HepG2 (cell line): ENCODE measurements around the gene ZNF860. TPM values are rescaled to one million over a fixed set of nuclear protein-coding genes. Genes with fewer than 3 reads are reported as not detected.
A peak's percentile ranks its signal among the peaks of the same experiment; 100 is the strongest.

Experiments used
- ATAC-seq: fragments of 200-7000 bp; cut with Tn5 transposase; 3 replicates; pipeline ENCODE4 v1.9.1; 2020; ENCODE audit warnings: mild to moderate bottlenecking, moderate library complexity
- BruUV-seq: library from RNA; stranded (reverse); fragments of 400-500 nt; replicated peaks from 2 replicates; lab custom pipeline; 2021; lab: Mats Ljungman, UMichigan
- CTCF ChIA-PET: fragments of 300-600 bp; formaldehyde crosslinking; extraction: SDS; loops from one replicate; lab custom pipeline; 2021; ENCODE audit warnings: low total read pairs, inconsistent platforms, low intra/inter-chr PET ratio; lab: Yijun Ruan, JAX
- POLR2A ChIA-PET: fragments of 350-600 bp; sonication (Branson Sonifier 250); formaldehyde crosslinking; loops from one replicate; lab custom pipeline; 2020; ENCODE audit warnings: antibody characterized with exemption, inconsistent platforms; lab: Yijun Ruan, JAX
- DNase-seq: peaks from one replicate; pipeline ENCODE4 v3.0.0-alpha.2; 2015; ENCODE audit warnings: low spot score
- FAIRE-seq: peaks from 3 replicates; lab custom pipeline; 2011; peaks lifted over from hg19 to GRCh38; lab: Jason Lieb, UNC
- H2AFZ ChIP-seq: one replicate; pipeline ENCODE4 v1.6.1; 2011; ENCODE audit warnings: low read length, inconsistent platforms
- H3K27ac ChIP-seq: fragments of 300-600 bp; 3 replicates; pipeline ENCODE4 v1.8.0; 2011; ENCODE audit warnings: mixed run types, mild to moderate bottlenecking, mixed read lengths, low read length, inconsistent platforms; ENCODE audit not compliant: insufficient read depth; ENCODE audit errors: extremely low read length
- H3K27me3 ChIP-seq, 2 experiments: fragments of 200-600 bp in 1 of 2; 2 replicates in 1 of 2; 3 replicates in 1 of 2; pipeline versions ENCODE4 v1.6.0 to v1.8.0; 2011; ENCODE audit warnings: low read length in 2 of 2, mild to moderate bottlenecking in 2 of 2, moderate library complexity in 2 of 2, inconsistent platforms in 1 of 2; ENCODE audit not compliant: insufficient read depth in 2 of 2, control insufficient read depth in 1 of 2
- H3K36me3 ChIP-seq, 2 experiments: fragments of 200-600 bp in 1 of 2; replicated peaks in 1 of 2; 2 replicates in 1 of 2; 3 replicates in 1 of 2; pipeline versions ENCODE4 v1.5.1 to v1.8.0; 2011; ENCODE audit warnings: low read length in 2 of 2, inconsistent platforms in 1 of 2; ENCODE audit not compliant: insufficient read depth in 2 of 2, control insufficient read depth in 1 of 2
- H3K4me1 ChIP-seq: 2 replicates; pipeline ENCODE4 v1.5.1; 2012; ENCODE audit warnings: low read length, inconsistent platforms; ENCODE audit not compliant: insufficient read depth
- H3K4me2 ChIP-seq: 2 replicates; pipeline ENCODE4 v1.6.0; 2011; ENCODE audit warnings: low read depth, low read length, inconsistent platforms
- H3K4me3 ChIP-seq, 3 experiments: fragments of 200-600 bp in 1 of 3; sonication (generic), shearing (Covaris generic) in 1 of 3; replicated peaks in 1 of 3; 2 replicates each; pipeline ENCODE4 v1.5.1; 2011 to 2016; ENCODE audit warnings: low read length in 3 of 3, inconsistent platforms in 2 of 3, low read depth in 2 of 3, mild to moderate bottlenecking in 2 of 3, control low read depth in 1 of 3, mixed read lengths in 1 of 3; ENCODE audit not compliant: insufficient read depth in 1 of 3
- H3K79me2 ChIP-seq: one replicate; pipeline ENCODE4 v1.6.1; 2011; ENCODE audit warnings: low read length, inconsistent platforms; ENCODE audit not compliant: insufficient read depth
- H3K9ac ChIP-seq: 2 replicates; pipeline ENCODE4 v1.6.0; 2011; ENCODE audit warnings: mild to moderate bottlenecking, low read depth, low read length, inconsistent platforms; ENCODE audit not compliant: insufficient read depth
- H3K9me3 ChIP-seq: 2 replicates; pipeline ENCODE4 v1.5.1; 2012; ENCODE audit warnings: mild to moderate bottlenecking, low read length
- H4K20me1 ChIP-seq: 2 replicates; pipeline ENCODE4 v1.6.0; 2011; ENCODE audit warnings: inconsistent platforms, mild to moderate bottlenecking, low read length, moderate library complexity; ENCODE audit not compliant: insufficient read depth
- CTCF ChIP-seq: sonication (generic); formaldehyde crosslinking; IDR thresholded peaks from 2 replicates; pipeline ENCODE4 v1.5.0; 2020; ENCODE audit warnings: mild to moderate bottlenecking, missing genetic modification reagents, moderate library complexity
- EED ChIP-seq: sonication (generic); formaldehyde crosslinking; IDR thresholded peaks from 2 replicates; pipeline ENCODE4 v1.5.0; 2020; ENCODE audit warnings: mild to moderate bottlenecking, missing genetic modification reagents
- FOSL1 ChIP-seq: sonication (generic); formaldehyde crosslinking; IDR thresholded peaks from 2 replicates; pipeline ENCODE4 v1.9.0; 2021; ENCODE audit warnings: missing genetic modification reagents, borderline replicate concordance
- FOXA1 ChIP-seq, 2 experiments: fragments of 450-650 bp in 1 of 2; sonication (generic) in 1 of 2; formaldehyde crosslinking in 1 of 2; IDR thresholded peaks; 2 replicates each; pipeline versions ENCODE4 v1.4.0 to v1.6.1; 2016 to 2020; ENCODE audit warnings: missing genetic modification reagents in 1 of 2
- GATAD2A ChIP-seq: IDR thresholded peaks from 2 replicates; pipeline ENCODE4 v1.6.1; 2016
- HMGXB4 ChIP-seq, 2 experiments: sonication (generic) in 1 of 2; formaldehyde crosslinking in 1 of 2; IDR thresholded peaks; 2 replicates each; pipeline versions ENCODE4 v1.4.0 to v1.6.1; 2018 to 2020; ENCODE audit warnings: missing genetic modification reagents in 2 of 2, borderline replicate concordance in 1 of 2, low read depth in 1 of 2, mild to moderate bottlenecking in 1 of 2, missing biosample characterization in 1 of 2
- MIER3 ChIP-seq: IDR thresholded peaks from 2 replicates; pipeline ENCODE4 v1.6.1; 2016; ENCODE audit warnings: missing compliant biosample characterization, borderline replicate concordance
- NFE2 ChIP-seq: sonication (generic); formaldehyde crosslinking; IDR thresholded peaks from 2 replicates; pipeline ENCODE4 v1.4.0; 2020; ENCODE audit warnings: missing genetic modification reagents
- XRCC5 ChIP-seq: fragments of 200-400 bp; formaldehyde crosslinking; optimal IDR thresholded peaks from 2 replicates; pipeline ENCODE3; 2017; ENCODE audit warnings: mild to moderate bottlenecking, low read length
- ZFX ChIP-seq: sonication (generic); formaldehyde crosslinking; IDR thresholded peaks from 2 replicates; pipeline ENCODE4 v1.4.0; 2020; ENCODE audit warnings: mild to moderate bottlenecking, low read depth, missing genetic modification reagents, moderate library complexity
- ZIK1 ChIP-seq: sonication (generic); formaldehyde crosslinking; IDR thresholded peaks from 2 replicates; pipeline ENCODE4 v1.5.0; 2020; ENCODE audit warnings: mild to moderate bottlenecking, low read depth, missing genetic modification reagents, borderline replicate concordance
- ZNF17 ChIP-seq: sonication (generic); formaldehyde crosslinking; IDR thresholded peaks from 2 replicates; pipeline ENCODE4 v1.5.0; 2020; ENCODE audit warnings: mild to moderate bottlenecking, missing genetic modification reagents
- ZNF274 ChIP-seq: sonication (generic); formaldehyde crosslinking; IDR thresholded peaks from 2 replicates; pipeline ENCODE4 v1.5.1; 2020; ENCODE audit warnings: mild to moderate bottlenecking, missing genetic modification reagents
- ZNF331 ChIP-seq: sonication (generic); formaldehyde crosslinking; IDR thresholded peaks from 2 replicates; pipeline ENCODE4 v1.4.0; 2020; ENCODE audit warnings: missing genetic modification reagents
- ZNF383 ChIP-seq: sonication (generic); formaldehyde crosslinking; IDR thresholded peaks from 2 replicates; pipeline ENCODE4 v1.4.0; 2020; ENCODE audit warnings: missing genetic modification reagents, mild to moderate bottlenecking, borderline replicate concordance
- ZNF431 ChIP-seq: sonication (generic); formaldehyde crosslinking; IDR thresholded peaks from 2 replicates; pipeline ENCODE4 v1.9.0; 2022; ENCODE audit warnings: missing genetic modification reagents, low read depth, mild to moderate bottlenecking, borderline replicate concordance
- ZNF558 ChIP-seq: sonication (generic); formaldehyde crosslinking; IDR thresholded peaks from 2 replicates; pipeline ENCODE4 v1.9.0; 2022; ENCODE audit warnings: mild to moderate bottlenecking, missing genetic modification reagents, borderline replicate concordance
- ZNF747 ChIP-seq: sonication (generic); formaldehyde crosslinking; IDR thresholded peaks from 2 replicates; pipeline ENCODE4 v1.8.1; 2023; ENCODE audit warnings: missing genetic modification reagents, mild to moderate bottlenecking, borderline replicate concordance
- ZNF768 ChIP-seq: sonication (generic); formaldehyde crosslinking; IDR thresholded peaks from 2 replicates; pipeline ENCODE4 v1.4.0; 2020; ENCODE audit warnings: missing genetic modification reagents
- ZNF776 ChIP-seq: sonication (generic); formaldehyde crosslinking; IDR thresholded peaks from 2 replicates; pipeline ENCODE4 v1.4.0; 2020; ENCODE audit warnings: mild to moderate bottlenecking, missing genetic modification reagents
- WGBS: methylation state at CpG from one replicate; pipeline ENCODE4 v1.1.6; 2017; ENCODE audit warnings: low lambda C conversion rate; 5-methylcytosine and 5-hydroxymethylcytosine counted together
- in situ Hi-C: cut with HindIII; loops from 2 replicates; pipeline ENCODE4 v1.10.0; 2017; ENCODE audit warnings: low pct_unique_long_range_greater_than_20kb; ENCODE audit not compliant: extremely low pct_ligation_motif_present
- intact Hi-C: fragments of 100-400 bp; cut with micrococcal nuclease; formaldehyde crosslinking; loops from one replicate; pipeline ENCODE4 v1.10.0; 2022; ENCODE audit not compliant: unreplicated experiment
- polyA plus RNA-seq, 8 experiments: library from polyadenylated mRNA; depleted of rRNA in 3 of 8; stranded (reverse) in 7 of 8; unstranded in 1 of 8; fragments of >200 nt; fragmentation: Illumina TruSeq in 4 of 8; extraction: Trizol in 4 of 8; gene quantifications; 2 replicates each; pipeline versions ENCODE4 v1.2.1 to v1.2.3, GENCODE V29; 2011 to 2016; ENCODE audit warnings: low read depth in 4 of 8, missing spikeins in 1 of 8, mixed read lengths in 1 of 8; ENCODE audit not compliant: insufficient read depth in 1 of 8
- total RNA-seq, 5 experiments: library from RNA; depleted of rRNA; stranded (reverse); fragments of >200 nt; fragmentation: Illumina TruSeq; extraction: Trizol; gene quantifications; 2 replicates each; pipeline ENCODE4 v1.2.3, GENCODE V29; 2016; ENCODE audit warnings: low read depth in 1 of 5

ZNF860 gene
- total and polyA plus RNA-seq, 2 of the 13 experiments (the other 11 are each of a cell fraction or from before 2014, with no cell fraction given) = 0.55 to 0.73 TPM

- Histone ChIP-seq H3K9ac (peak overlapping the region; percentile 77), H4K20me1 (no peaks in the 10 kb centered on the region), H3K79me2 (peaks cover 41% of the 10 kb centered on the region), H3K4me1 (peaks cover 54% of the 10 kb centered on the region), H3K4me2 (peak overlapping the region; percentile 83), H3K9me3 (no peaks in the 10 kb centered on the region), H3K27me3 (no peaks in the 10 kb centered on the region; a peak in 1 of 5 replicates), H3K4me3 (peak overlapping the region; percentile 84 to 92 (median 88)), H3K36me3 (0 out of 5 replicates have a peak, but pooled peaks cover 0 to 2% of the 10 kb centered on the region in 2 experiments), H3K27ac (peak overlapping the region; percentile 53), H2AFZ (peak overlapping the region; percentile 9)
- peak; percentile 90 for ATAC-seq
- DNase-seq = peak; percentile 54
- FAIRE-seq = no peak
- WGBS = 0% methylated on average over 6 of the region's 66 CpGs
- POLR2A ChIA-PET = interaction anchor here (1.0 to 1.5 kb wide), 3 partner anchors 12 to 19 kb away, joined by 3 to 6 read pairs (median 3); no protein-coding TSS in a partner anchor
- no TSS peak for BruUV-seq
- CTCF ChIA-PET = no interaction called here
- in situ Hi-C loops (no loop called here), intact Hi-C loops (loop anchor here (5.0 kb wide), 1 partner anchor 133 kb away; no protein-coding TSS in a partner anchor)
- TF ChIP-seq ZNF431 (CRISPR knock-in tag) = peak; percentile 62; the same call in 1 of the 2 replicates
- peak; percentile 21; the same call in 1 of the 2 replicates for TF ChIP-seq EED
- peak; percentile 59 for TF ChIP-seq CTCF (CRISPR knock-in tag)
- no peak for TF ChIP-seq NFE2 (CRISPR knock-in tag)
- TF ChIP-seq ZNF558 (CRISPR knock-in tag) = peak; percentile 14; the same call in 1 of the 2 replicates
- peak; percentile 95; the same call in 1 of the 2 replicates for TF ChIP-seq ZNF383
- TF ChIP-seq FOSL1 (CRISPR knock-in tag) = no peak
- 0 out of 2 replicates have a peak, but pooled peaks have one; percentile 32 for TF ChIP-seq GATAD2A (CRISPR knock-in tag)
- TF ChIP-seq ZNF747 (CRISPR knock-in tag) = peak; percentile 45; the same call in 1 of the 2 replicates
- TF ChIP-seq ZNF274 (CRISPR knock-in tag) = 0 out of 2 replicates have a peak, but pooled peaks have one; percentile 31
- no peak for TF ChIP-seq ZNF17 (CRISPR knock-in tag)
- peak; percentile 25; the same call in 1 of the 2 replicates for TF ChIP-seq ZIK1 (CRISPR knock-in tag)
- 0 out of 2 replicates have a peak, but pooled peaks have one; percentile 15 for TF ChIP-seq ZNF776 (CRISPR knock-in tag)
- peak; percentile 48 for TF ChIP-seq ZFX
- TF ChIP-seq ZNF331 = no peak
- TF ChIP-seq HMGXB4 (CRISPR knock-in tag; IDR thresholded peaks at IDR 0.05; ENCODE audit: borderline replicate concordance in 1 of 2, low read depth in 1 of 2) = peak in 1 of 2 experiments; percentile 84; a peak in 2 of 4 replicates
- peak; percentile 16; the same call in 1 of the 2 replicates for TF ChIP-seq ZNF768 (CRISPR knock-in tag)
- TF ChIP-seq FOXA1 (IDR thresholded peaks at IDR 0.05) = no peak
- TF ChIP-seq FOXA1 (CRISPR knock-in tag; IDR thresholded peaks at IDR 0.05) = peak; percentile 33
- peak; percentile 58; the same call in 1 of the 2 replicates for TF ChIP-seq MIER3 (CRISPR knock-in tag)
- TF ChIP-seq XRCC5 = peak; percentile 31
Measured at GRCh38 chr3:31980530-31981205, 882 bp upstream of the ZNF860 start.
